Stimulated activated CD8-positive, alpha-beta memory T cell treated with anti-CD3 and anti-CD28 coated beads, Interleukin-7, amount 100 ng/mL, for 4 hours (primary cell): ENCODE measurements around the gene SPEG.

ENCODE experiments used
- DNase-seq, 2 donors: peaks; one replicate each; pipeline ENCODE4 v3.0.0-alpha.2; 2020; ENCODE audit warnings: low read depth in 2 of 2

SPEG gene

DNA sequence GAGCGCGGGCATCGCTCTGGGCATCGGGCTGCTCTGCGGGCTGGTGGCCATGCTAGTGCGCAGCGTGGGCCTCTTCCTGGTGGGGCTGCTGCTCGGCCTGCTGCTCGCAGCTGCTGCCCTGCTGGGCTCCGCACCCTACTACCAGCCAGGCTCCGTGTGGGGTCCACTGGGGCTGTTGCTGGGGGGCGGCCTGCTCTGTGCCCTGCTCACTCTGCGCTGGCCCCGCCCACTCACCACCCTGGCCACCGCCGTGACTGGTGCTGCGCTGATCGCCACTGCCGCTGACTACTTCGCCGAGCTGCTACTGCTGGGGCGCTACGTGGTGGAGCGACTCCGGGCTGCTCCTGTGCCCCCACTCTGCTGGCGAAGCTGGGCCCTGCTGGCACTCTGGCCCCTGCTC, 113.0 kb downstream of the SPEG start:
- no peak for DNase-seq
